Cerebellar cortex (tissue), 1 donor: ENCODE data around the gene SLC22A13.
"Not testable (repeated sequence)": the region's sequence is repeated elsewhere in the genome, so short reads cannot be mapped to it uniquely, and the experiment has no call there.

Source experiments
- DNase-seq: peaks from one replicate; pipeline ENCODE4 v3.0.0-alpha.2; 2015; ENCODE audit warnings: low spot score

SLC22A13 gene

DNA sequence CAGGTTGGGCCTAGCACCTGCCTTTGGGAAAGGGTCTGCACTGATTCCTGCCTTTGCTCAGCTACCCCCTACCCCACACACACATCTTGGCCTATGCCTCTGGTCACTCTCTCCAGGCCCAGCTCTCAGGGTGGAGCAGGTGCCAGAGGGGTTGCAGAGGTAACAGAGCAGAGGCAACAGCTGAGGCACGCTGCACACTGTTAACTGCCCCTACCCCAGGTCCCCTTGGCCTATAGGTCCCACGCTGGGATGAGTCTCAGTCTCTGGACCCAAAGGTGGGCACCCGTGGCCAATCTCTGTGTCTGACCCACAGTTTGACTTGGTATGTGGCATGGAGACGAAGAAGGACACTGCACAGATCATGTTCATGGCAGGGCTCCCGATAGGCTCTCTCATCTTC is 41.3 kb downstream of the SLC22A13 start:
- no peak for DNase-seq

GRCh38 chr3:38307599-38307998 is 42.0 kb downstream of the SLC22A13 start:
- DNase-seq: no peak

DNA sequence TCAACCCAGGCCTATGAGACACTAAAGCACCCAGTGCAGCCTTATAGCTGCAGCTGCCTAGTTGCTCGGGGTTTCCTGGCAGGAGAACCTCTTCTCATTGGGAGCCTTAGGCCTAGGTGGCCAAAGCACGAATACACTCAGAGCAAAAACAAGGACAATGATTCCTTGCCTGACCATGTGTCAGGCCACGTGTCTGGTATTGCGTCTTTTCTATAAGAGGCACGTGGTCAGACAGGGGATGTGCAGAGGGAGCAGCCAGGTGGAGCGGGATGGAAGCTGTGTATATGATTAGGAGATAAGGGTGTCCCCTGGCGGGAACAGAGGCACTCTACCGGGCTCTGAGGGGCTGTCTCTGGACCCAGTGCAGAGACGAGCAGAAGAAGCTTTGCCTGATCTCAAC is 42.8 kb downstream of the SLC22A13 start:
- DNase-seq: no peak

DNA sequence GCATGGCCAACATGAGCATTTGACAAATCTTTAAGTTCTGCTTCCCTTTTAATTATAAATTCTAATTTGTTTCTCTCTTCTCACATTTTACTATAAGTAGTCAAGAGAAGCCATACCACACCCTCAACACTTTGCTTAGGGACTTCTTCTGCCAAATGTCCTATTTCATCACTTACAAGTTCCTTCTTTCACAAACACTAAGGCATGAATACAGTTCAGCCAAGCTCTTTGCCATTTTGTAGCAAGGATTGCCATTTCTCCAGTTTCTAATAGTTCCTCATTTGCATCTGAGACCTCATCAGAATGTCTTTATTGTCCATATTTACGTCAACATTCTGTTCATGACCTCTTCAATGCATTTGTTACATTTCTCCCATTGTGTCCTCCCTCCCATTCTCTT is 45.9 kb downstream of the SLC22A13 start:
- no peak for DNase-seq

- DNase-seq: no peak
Observed at GRCh38 chr3:38311941-38312340, 46.3 kb downstream of the SLC22A13 start.

DNA sequence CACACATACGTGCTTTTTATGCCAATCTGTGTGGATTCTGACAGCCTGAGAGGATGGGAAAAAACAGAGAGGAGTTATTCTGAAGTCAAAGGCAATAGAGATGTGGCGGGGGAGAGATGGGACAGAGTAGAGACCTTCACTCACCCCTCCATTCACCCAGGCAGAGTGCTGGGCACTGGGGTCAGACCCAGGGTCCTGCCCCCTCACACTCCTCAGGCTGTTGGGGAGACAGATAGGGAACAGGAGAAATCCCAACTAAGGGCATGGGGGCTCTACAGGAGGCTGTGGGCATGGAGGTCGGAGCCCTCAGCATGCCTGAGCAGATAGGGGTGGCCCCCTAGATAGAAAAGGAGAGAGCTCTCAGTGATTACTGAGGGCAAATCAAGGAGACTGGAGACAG is 46.7 kb downstream of the SLC22A13 start:
- no peak for DNase-seq

GRCh38 chr3:38313263-38313662 is 47.7 kb downstream of the SLC22A13 start:
- DNase-seq: no peak

DNA sequence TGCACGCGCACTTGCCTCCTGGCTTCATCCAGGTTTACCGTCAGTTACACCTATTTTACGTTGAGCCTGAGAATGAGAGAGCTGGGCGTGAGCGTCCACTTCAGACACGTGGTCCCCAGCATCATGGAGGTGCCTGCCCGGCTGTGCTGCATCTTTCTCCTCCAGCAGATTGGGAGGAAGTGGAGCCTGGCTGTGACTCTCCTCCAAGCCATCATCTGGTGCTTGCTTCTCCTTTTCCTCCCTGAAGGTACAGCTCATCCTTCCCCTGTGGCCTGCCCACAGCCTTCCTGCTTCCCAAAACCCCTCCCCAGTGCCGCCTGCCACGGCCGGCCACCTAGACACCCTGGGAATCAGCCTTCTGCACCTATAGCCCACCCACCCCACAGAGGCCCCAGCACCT is 48.1 kb downstream of the SLC22A13 start:
- DNase-seq: no peak

- no peak for DNase-seq
Observed at GRCh38 chr3:38314112-38314763, 48.6 kb downstream of the SLC22A13 start.

- DNase-seq: no peak
Observed at GRCh38 chr3:38314764-38315487, 49.3 kb downstream of the SLC22A13 start.

DNA sequence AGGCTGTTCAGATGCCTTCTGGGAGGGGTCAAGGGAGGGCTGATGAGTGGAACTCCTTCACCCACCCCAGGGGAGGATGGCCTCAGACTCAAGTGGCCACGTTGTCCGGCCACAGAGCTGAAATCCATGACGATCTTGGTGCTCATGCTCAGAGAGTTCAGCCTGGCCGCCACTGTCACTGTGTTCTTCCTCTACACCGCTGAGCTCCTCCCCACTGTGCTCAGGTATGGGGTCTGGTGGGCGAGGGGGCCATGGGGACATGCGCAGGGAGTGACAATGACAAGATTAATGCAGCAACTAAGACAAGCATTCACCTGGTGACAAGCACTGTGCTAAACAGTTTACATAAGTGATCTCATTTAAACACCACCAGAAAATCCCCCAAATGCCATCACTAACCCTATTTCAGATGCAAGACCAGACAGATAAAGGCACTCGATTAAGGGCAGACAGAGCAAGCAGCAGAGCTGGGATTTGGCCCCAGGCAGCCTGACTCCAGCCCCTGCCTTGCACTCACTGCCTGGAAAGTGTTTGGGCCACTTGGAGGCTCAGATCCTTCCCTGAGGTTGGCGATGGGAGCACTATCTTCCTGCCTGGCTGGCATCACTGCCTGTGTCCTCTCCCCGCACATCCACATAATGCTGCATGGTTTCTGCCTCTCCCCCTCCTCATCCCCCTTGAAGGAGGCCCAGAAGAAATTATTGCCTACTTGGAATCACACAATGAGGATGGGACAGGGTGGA is 50.0 kb downstream of the SLC22A13 start:
- DNase-seq: no peak

DNA sequence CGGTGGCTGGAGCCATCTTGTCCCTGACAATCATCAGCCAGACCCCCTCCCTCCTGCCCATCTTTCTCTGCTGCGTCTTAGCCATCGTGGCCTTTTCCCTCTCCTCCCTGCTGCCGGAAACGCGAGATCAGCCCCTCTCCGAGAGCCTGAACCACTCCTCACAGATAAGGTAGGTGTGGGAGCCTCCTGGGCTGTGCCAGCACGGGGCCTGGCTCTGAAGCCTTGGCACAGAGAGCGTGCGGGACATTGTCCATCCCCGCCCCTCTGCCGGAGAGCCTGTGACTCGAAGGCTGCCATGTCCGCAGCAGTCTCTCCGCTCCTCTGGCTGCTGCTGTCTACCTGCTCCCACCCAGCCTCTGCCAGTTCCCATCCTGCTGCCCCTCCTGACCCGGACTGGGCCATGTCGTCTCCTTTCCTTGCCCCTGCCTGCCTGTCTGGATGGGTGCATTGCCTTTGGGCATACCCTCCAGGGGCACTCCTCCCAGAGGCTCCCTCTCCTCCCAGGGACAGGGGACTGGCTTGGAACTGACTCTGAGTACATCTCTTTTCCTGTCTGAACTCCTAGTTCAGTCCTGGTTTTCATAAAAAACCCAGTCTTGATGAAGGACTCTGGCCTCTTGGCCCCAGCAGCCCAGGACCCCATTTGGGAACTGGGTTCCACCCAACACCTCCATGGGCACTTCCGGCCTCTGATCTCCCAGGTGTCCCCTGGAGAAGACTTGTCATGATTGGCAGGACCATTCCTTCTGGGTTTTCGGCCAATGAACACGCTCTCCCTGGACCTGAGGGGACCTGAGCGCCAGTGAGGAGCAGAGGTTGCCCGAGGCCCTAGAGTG is 51.0 kb downstream of the SLC22A13 start:
- no peak for DNase-seq

GRCh38 chr3:38317192-38317759 is 51.7 kb downstream of the SLC22A13 start:
- DNase-seq: no peak

- no peak for DNase-seq
Observed at GRCh38 chr3:38318766-38319671, 53.4 kb downstream of the SLC22A13 start.

- not testable (repeated sequence) for DNase-seq
Observed at GRCh38 chr3:38320638-38321037, 55.0 kb downstream of the SLC22A13 start.

GRCh38 chr3:38323060-38323459 is 57.4 kb downstream of the SLC22A13 start:
- DNase-seq: no peak

DNA sequence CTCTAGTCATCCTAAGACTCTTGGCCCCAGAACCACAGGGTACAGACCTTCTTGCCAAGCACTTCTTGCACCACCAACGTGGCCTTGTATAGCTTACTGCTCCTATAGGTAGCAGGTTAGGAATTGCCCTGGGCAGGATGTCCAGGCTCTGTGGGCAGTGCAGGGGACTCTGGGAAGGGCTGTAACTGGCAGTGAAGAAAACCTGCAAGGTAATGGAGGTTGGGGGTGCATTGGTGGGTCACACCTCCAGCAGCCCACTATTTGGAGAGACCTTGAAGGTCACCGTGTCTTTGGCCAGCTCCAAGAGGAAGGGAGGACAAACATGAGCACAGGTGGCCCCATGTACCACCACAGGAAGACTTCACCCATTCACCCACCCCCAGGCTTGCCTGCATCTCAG is 59.6 kb downstream of the SLC22A13 start:
- DNase-seq: no peak

DNA sequence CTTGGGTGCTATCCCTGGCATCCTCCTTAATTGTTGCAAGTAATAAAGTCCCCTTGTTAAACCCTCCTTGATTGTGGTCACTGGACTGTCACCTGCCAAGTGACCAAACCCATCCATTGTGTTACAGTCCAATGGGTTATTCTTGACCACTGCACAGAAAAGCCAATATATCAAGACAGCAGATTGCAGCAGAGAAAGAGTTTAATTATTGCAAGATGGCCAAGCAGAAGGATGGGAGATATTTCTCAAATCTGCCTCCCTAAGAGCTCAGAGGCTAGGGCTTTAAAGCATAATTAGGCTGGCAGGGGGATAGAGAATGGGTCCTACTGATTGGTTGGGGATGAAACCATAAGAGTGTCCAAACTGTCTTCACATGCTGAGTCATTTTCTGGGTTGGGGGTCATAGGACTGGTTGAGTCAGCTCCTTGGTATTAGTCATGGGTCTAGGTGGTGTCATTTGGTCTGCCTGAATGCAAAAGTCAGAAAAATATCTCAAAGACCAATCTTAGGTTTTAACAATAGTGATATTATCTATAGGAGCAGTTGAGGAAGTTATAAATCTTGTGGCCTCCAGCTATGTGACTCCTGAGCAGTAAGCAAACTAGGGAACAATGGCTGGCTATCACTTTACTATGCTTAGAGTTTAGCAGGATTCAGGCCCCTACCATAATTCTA is 61.9 kb downstream of the SLC22A13 start:
- no peak for DNase-seq
